Erythroblast (primary cell): ENCODE results near the gene SIGLEC6.

Source experiments
- GATA1 ChIP-seq: IDR thresholded peaks from 2 replicates; pipeline ENCODE4 v1.6.1; 2011; ENCODE audit warnings: low read depth, mild to moderate bottlenecking, control low read depth, low read length, moderate library complexity
- POLR2A ChIP-seq: IDR thresholded peaks from 2 replicates; pipeline ENCODE4 v1.6.1; 2011; ENCODE audit warnings: mild to moderate bottlenecking, low read length

- TF ChIP-seq POLR2A (no peak), GATA1 (no peak)
Observed at GRCh38 chr19:51520728-51521127, 10.7 kb downstream of the SIGLEC6 start.
